Upper lobe of left lung (tissue), 6 donors: ENCODE data around the gene CXCL17. TPM values are rescaled to one million over a fixed set of nuclear protein-coding genes. Genes with fewer than 3 reads are reported as not detected.
A peak's percentile ranks its signal among the peaks of the same experiment; 100 is the strongest.

Experiments
- ATAC-seq, 2 donors: fragments of 200-7000 bp; cut with Tn5 transposase; one replicate each; pipeline ENCODE4 v1.9.1; 2022; ENCODE audit warnings: mild to moderate bottlenecking in 2 of 2, moderate library complexity in 2 of 2; ENCODE audit not compliant: low FRiP score in 2 of 2
- DNase-seq, 2 donors: peaks; one replicate each; pipeline ENCODE4 v3.0.0-alpha.2; 2019 to 2020
- H3K27ac ChIP-seq, 4 donors: fragments of 200-600 bp; sonication (generic); one replicate each; pipeline ENCODE4 v1.5.1; 2016 to 2019
- H3K27me3 ChIP-seq, 4 donors: fragments of 200-600 bp; sonication (generic); one replicate each; pipeline ENCODE4 v1.5.1; 2017 to 2019
- H3K36me3 ChIP-seq, 4 donors: fragments of 200-600 bp; sonication (generic); one replicate each; pipeline ENCODE4 v1.5.1; 2016 to 2019
- H3K4me1 ChIP-seq, 4 donors: fragments of 200-600 bp; sonication (generic); one replicate each; pipeline ENCODE4 v1.5.1; 2018 to 2019
- H3K4me3 ChIP-seq, 4 donors: fragments of 200-600 bp; sonication (generic); one replicate each; pipeline ENCODE4 v1.5.1; 2017 to 2019; ENCODE audit warnings: mild to moderate bottlenecking in 2 of 4, moderate library complexity in 1 of 4
- H3K9me3 ChIP-seq, 4 donors: fragments of 200-600 bp; sonication (generic); one replicate each; pipeline ENCODE4 v1.5.1; 2018 to 2019
- EP300 ChIP-seq, 4 donors: sonication (generic); formaldehyde crosslinking; IDR thresholded peaks; one replicate each; pipeline ENCODE4 v1.5.1; 2017; ENCODE audit warnings: antibody characterized with exemption in 4 of 4, control low read depth in 2 of 4
- POLR2A ChIP-seq, 4 donors: fragments of 450-650 bp; IDR thresholded peaks; one replicate each; pipeline ENCODE4 v1.5.1; 2016 to 2017; ENCODE audit warnings: antibody characterized with exemption in 4 of 4, mild to moderate bottlenecking in 2 of 4
- POLR2AphosphoS5 ChIP-seq, 2 donors: sonication (generic); formaldehyde crosslinking; IDR thresholded peaks; one replicate each; pipeline ENCODE4 v1.5.1; 2017; ENCODE audit warnings: antibody characterized with exemption in 2 of 2
- WGBS, 2 donors: methylation state at CpG; one replicate each; pipeline ENCODE4 v1.1.5; 2017 to 2018; 5-methylcytosine and 5-hydroxymethylcytosine counted together
- total RNA-seq, 6 donors: library from RNA; depleted of rRNA in 4 of 6; stranded (reverse); fragments of >200 nt in 4 of 6; gene quantifications; one replicate each; pipeline versions ENCODE4 v1.1.0 to v1.2.1, GENCODE V29; 2016 to 2021
- TF ChIP-seq, protein P1 (sequence below), 6 experiments: fragments of 450-650 bp in 4 of 6; fragments of 200-600 bp in 2 of 6; sonication (generic) in 2 of 6; IDR thresholded peaks; one replicate each; pipeline ENCODE4 v1.5.1; 2016 to 2019; ENCODE audit warnings: antibody characterized with exemption in 6 of 6
- donor health status: DM: no; HTN: no; CAD: no; lungs with moderate emphysema.
- donor health status: DM: no; HTN: yes; CAD: no; lungs with severe emphysema.

CXCL17 gene
- total RNA-seq, 6 donors from 2014 or later, result 31.4 to 155 (median 92.3) TPM

DNA sequence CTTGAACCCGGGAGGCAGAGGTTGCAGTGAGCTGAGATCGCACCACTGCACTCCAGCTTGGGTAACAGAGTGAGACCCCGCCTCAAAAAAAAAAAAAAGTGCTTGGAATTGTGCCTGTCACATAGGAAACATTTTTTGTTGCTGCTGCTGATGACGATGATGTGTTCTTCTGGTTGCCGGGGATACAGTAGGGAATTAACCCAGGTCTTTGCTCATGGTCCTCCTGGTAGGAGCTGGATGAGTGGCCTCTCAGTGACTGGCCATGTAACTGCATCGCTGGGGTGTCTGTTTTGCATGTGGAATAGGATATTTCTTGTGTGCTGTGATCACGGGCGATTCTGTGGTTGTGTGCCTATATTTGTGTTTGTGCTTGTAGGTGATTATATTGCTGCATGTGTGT lies 48.0 kb downstream of the CXCL17 start:
- peaks cover 10 to 17% (median 15%) of the 10 kb centered on the region in 4 donors for H3K4me1 ChIP-seq
- H3K9me3 ChIP-seq, result no peaks in the 10 kb centered on the region
- WGBS, 2 donors, result 78 to 88% methylated on average over 8 of the region's 8 CpGs
- ATAC-seq, result no peak
- H3K36me3 ChIP-seq, result no peaks in the 10 kb centered on the region
- no peak for DNase-seq
- peaks cover 0 to 6% (median 2%) of the 10 kb centered on the region in 4 donors for H3K27me3 ChIP-seq
- TF ChIP-seq EP300 (IDR thresholded peaks at IDR 0.05) (no peak), POLR2AphosphoS5 (IDR thresholded peaks at IDR 0.05) (no peak), POLR2A (IDR thresholded peaks at IDR 0.05) (no peak)
- TF ChIP-seq, protein P1, sequence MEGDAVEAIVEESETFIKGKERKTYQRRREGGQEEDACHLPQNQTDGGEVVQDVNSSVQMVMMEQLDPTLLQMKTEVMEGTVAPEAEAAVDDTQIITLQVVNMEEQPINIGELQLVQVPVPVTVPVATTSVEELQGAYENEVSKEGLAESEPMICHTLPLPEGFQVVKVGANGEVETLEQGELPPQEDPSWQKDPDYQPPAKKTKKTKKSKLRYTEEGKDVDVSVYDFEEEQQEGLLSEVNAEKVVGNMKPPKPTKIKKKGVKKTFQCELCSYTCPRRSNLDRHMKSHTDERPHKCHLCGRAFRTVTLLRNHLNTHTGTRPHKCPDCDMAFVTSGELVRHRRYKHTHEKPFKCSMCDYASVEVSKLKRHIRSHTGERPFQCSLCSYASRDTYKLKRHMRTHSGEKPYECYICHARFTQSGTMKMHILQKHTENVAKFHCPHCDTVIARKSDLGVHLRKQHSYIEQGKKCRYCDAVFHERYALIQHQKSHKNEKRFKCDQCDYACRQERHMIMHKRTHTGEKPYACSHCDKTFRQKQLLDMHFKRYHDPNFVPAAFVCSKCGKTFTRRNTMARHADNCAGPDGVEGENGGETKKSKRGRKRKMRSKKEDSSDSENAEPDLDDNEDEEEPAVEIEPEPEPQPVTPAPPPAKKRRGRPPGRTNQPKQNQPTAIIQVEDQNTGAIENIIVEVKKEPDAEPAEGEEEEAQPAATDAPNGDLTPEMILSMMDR (IDR thresholded peaks at IDR 0.05), result no peak
- no peak overlapping the region for H3K4me3 ChIP-seq
- H3K27ac ChIP-seq, result no peak overlapping the region

DNA sequence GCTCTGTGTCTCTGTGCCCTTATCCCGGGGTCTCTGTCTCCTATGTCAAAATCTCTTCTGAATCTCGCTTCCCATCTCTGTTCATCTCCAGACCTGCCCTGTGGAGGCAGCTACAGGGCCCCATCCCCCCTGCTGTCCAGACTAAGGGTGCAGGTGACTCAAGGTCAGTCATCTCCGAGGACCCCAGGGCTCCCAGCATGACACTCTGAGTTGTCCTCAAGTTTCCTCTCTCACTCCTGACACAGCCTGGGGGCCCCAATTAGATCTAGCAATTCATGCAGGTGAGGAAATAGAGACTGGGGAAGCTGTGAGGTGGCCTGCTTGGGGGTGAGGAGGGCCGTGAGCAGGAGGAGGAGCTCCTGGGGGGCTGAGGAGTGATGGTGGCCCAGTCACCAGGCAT lies 50.6 kb downstream of the CXCL17 start:
- no peak for ATAC-seq
- 60 to 73% methylated on average over 4 of the region's 4 CpGs for WGBS, 2 donors

DNA sequence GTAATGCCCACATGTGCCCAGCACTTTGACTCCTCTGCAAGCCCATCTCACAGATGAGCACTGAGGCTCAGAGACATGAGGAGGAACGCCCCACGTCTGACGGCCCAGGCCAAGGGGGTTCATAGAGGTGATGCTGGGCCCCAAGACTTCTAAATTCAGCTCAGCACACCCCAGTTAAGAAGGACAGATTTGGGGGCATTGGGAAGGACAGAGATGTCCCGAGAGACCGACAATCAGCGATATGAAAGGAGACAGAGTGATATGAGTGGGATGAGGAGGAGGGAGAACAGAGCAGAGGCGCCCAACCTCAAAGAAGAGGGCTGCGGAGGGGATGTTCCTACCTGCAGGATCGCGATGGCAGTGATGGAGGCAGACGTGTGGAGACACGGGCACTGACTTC lies 52.8 kb downstream of the CXCL17 start, which contains the start of gene CNFN:
CNFN (minus strand) TSS at position 399 of the 400 bp plus-strand sequence. CDS start 1,260 bp downstream, outside the sequence.
- no peak within 1 kb of the TSS for H3K27ac ChIP-seq
- H3K9me3 ChIP-seq, result no peaks in the 10 kb centered on the region
- H3K27me3 ChIP-seq, result peaks cover 0 to 16% (median 8%) of the 10 kb centered on the region in 4 donors
- H3K4me3 ChIP-seq, result no peak within 1 kb of the TSS
- TF ChIP-seq, protein P1 (IDR thresholded peaks at IDR 0.05), result no peak
- TF ChIP-seq EP300 (IDR thresholded peaks at IDR 0.05), result no peak
- no peak for TF ChIP-seq POLR2A (IDR thresholded peaks at IDR 0.05)
- TF ChIP-seq POLR2AphosphoS5 (IDR thresholded peaks at IDR 0.05), result no peak
- ATAC-seq, result no peak
- DNase-seq, result no peak
- H3K4me1 ChIP-seq, result peaks cover 8 to 12% (median 10%) of the 10 kb centered on the region in 4 donors
- no peaks in the 10 kb centered on the region for H3K36me3 ChIP-seq
- WGBS, 2 donors, result 50 to 53% methylated on average over 12 of the region's 12 CpGs

More for the DNA sequence above, 50.6 kb downstream of the CXCL17 start:
- H3K36me3 ChIP-seq, result no peaks in the 10 kb centered on the region
- peaks cover 8 to 13% (median 11%) of the 10 kb centered on the region in 4 donors for H3K4me1 ChIP-seq
- H3K9me3 ChIP-seq, result no peaks in the 10 kb centered on the region
- TF ChIP-seq, protein P1 (IDR thresholded peaks at IDR 0.05), result no peak
- TF ChIP-seq POLR2A (IDR thresholded peaks at IDR 0.05) (no peak), POLR2AphosphoS5 (IDR thresholded peaks at IDR 0.05) (no peak), EP300 (IDR thresholded peaks at IDR 0.05) (no peak)
- no peak overlapping the region for H3K27ac ChIP-seq
- H3K27me3 ChIP-seq, result peaks cover 0 to 16% (median 8%) of the 10 kb centered on the region in 4 donors
- DNase-seq, result no peak
- H3K4me3 ChIP-seq, result no peak overlapping the region

DNA sequence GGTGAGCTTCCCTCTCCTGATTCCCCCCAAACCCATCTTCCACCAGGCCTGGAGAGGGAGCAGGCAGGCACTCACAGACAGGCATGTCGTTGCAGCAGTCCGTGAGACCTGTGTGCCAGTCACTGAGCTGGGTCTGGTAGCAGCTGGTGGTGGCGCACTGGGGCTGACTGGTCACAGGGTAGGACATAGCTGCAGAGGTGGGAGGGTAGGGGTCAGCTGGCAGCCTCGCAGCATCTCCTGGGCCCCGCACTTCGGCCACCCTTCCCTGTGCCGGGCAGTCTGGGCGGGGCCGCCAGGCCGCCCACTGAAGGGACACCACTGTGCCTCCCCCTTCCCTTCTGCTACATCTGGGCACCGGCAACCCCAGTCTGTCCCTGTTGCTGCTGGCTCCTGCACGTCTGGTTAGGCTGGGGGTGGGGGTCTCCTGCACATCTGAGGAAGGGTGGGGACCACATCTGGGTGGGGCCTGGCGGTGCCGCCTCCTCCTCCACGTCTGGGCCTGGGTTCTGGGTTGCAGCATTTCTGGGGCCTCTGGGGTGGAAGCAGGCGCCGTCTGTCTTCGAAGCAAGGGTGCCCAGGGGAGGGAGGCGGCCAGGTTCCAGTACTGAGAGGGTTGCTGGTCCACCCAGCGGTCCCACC lies 53.8 kb downstream of the CXCL17 start:
- Histone ChIP-seq H3K4me1 (peaks cover 8 to 12% (median 10%) of the 10 kb centered on the region in 4 donors), H3K27ac (no peak overlapping the region), H3K27me3 (peaks cover 0 to 16% (median 8%) of the 10 kb centered on the region in 4 donors), H3K9me3 (no peaks in the 10 kb centered on the region), H3K36me3 (no peaks in the 10 kb centered on the region), H3K4me3 (no peak overlapping the region)
- DNase-seq (no peak), ATAC-seq (peak in 1 of 2 donors; percentile 3)
- TF ChIP-seq, protein P1 (IDR thresholded peaks at IDR 0.05), result no peak
- TF ChIP-seq POLR2A (IDR thresholded peaks at IDR 0.05), result no peak
- TF ChIP-seq POLR2AphosphoS5 (IDR thresholded peaks at IDR 0.05), result no peak
- no peak for TF ChIP-seq EP300 (IDR thresholded peaks at IDR 0.05)
- 79 to 81% methylated on average over 9 to 20 of the region's 20 CpGs for WGBS, 2 donors
